Measurements from ENCODE around the gene TSTD2.

Gene TSTD2

GRCh38 chr9:97659771-97660170, 26.6 kb upstream of the TSTD2 start:
- Histone ChIP-seq H3K4me3 (ENCODE audit: low read depth, low read length) (no peak overlapping the region), H3K27me3 (ENCODE audit: insufficient read depth, low read depth, severe bottlenecking) (no peaks in the 10 kb centered on the region), H3K9me3 (ENCODE audit: severe bottlenecking) (no peaks in the 10 kb centered on the region), H3K27ac (no peak overlapping the region), H3K36me3 (peaks cover 97% of the 10 kb centered on the region)
- DNase-seq, result no peak
- TF ChIP-seq CTCF (IDR thresholded peaks at IDR 0.05; ENCODE audit: low read depth, low read length), result no peak

GRCh38 chr9:97658707-97659106, 25.5 kb upstream of the TSTD2 start:
- Histone ChIP-seq H3K4me3 (ENCODE audit: low read depth, low read length) (no peak overlapping the region), H3K9me3 (ENCODE audit: severe bottlenecking) (no peaks in the 10 kb centered on the region), H3K27ac (no peak overlapping the region), H3K36me3 (peaks cover 97% of the 10 kb centered on the region), H3K27me3 (ENCODE audit: insufficient read depth, low read depth, severe bottlenecking) (no peaks in the 10 kb centered on the region)
- DNase-seq, result no peak
- no peak for TF ChIP-seq CTCF (IDR thresholded peaks at IDR 0.05; ENCODE audit: low read depth, low read length)

- Histone ChIP-seq H3K27ac (no peak overlapping the region), H3K4me3 (ENCODE audit: low read depth, low read length) (no peak overlapping the region), H3K36me3 (peaks cover 96% of the 10 kb centered on the region), H3K9me3 (ENCODE audit: severe bottlenecking) (no peaks in the 10 kb centered on the region), H3K27me3 (ENCODE audit: insufficient read depth, low read depth, severe bottlenecking) (no peaks in the 10 kb centered on the region)
- no peak for TF ChIP-seq CTCF (IDR thresholded peaks at IDR 0.05; ENCODE audit: low read depth, low read length)
- DNase-seq, result no peak
Measured at GRCh38 chr9:97651646-97652045, 18.5 kb upstream of the TSTD2 start.

- H3K4me3 ChIP-seq (ENCODE audit: low read depth, low read length), result no peak overlapping the region
- H3K27ac ChIP-seq, result no peak overlapping the region
- TF ChIP-seq CTCF (IDR thresholded peaks at IDR 0.05; ENCODE audit: low read depth, low read length), result no peak
- DNase-seq, result no peak
- H3K9me3 ChIP-seq (ENCODE audit: severe bottlenecking), result no peaks in the 10 kb centered on the region
- H3K27me3 ChIP-seq (ENCODE audit: insufficient read depth, low read depth, severe bottlenecking), result no peaks in the 10 kb centered on the region
- peaks cover 92% of the 10 kb centered on the region for H3K36me3 ChIP-seq
Measured at GRCh38 chr9:97647996-97648395, 14.8 kb upstream of the TSTD2 start.

GRCh38 chr9:97645720-97646119, 12.6 kb upstream of the TSTD2 start:
- TF ChIP-seq CTCF (IDR thresholded peaks at IDR 0.05; ENCODE audit: low read depth, low read length), result no peak
- Histone ChIP-seq H3K9me3 (ENCODE audit: severe bottlenecking) (no peaks in the 10 kb centered on the region), H3K27ac (no peak overlapping the region), H3K4me3 (ENCODE audit: low read depth, low read length) (no peak overlapping the region), H3K27me3 (ENCODE audit: insufficient read depth, low read depth, severe bottlenecking) (no peaks in the 10 kb centered on the region), H3K36me3 (peaks cover 93% of the 10 kb centered on the region)
- no peak for DNase-seq

GRCh38 chr9:97640325-97640724, 7.2 kb upstream of the TSTD2 start:
- Histone ChIP-seq H3K9me3 (ENCODE audit: severe bottlenecking) (no peaks in the 10 kb centered on the region), H3K27me3 (ENCODE audit: insufficient read depth, low read depth, severe bottlenecking) (no peaks in the 10 kb centered on the region), H3K4me3 (ENCODE audit: low read depth, low read length) (no peak overlapping the region), H3K27ac (no peak overlapping the region), H3K36me3 (peaks cover 59% of the 10 kb centered on the region)
- no peak for DNase-seq
- no peak for TF ChIP-seq CTCF (IDR thresholded peaks at IDR 0.05; ENCODE audit: low read depth, low read length)
